ENCODE results near the gene EFCAB5. TPM values are rescaled to one million over a fixed set of nuclear protein-coding genes. Genes with fewer than 3 reads are reported as not detected.

Gene EFCAB5
- polyA plus RNA-seq, 1 donor (not counting 4 experiments of a cell fraction or from before 2014, with no cell fraction given): 0.17 TPM

GRCh38 chr17:30132615-30133014 is 191.2 kb downstream of the EFCAB5 start:
- DNase-seq (ENCODE audit: low read depth, low spot score): no peak
- peaks cover 2 to 18% of the 10 kb centered on the region in 2 experiments for H3K36me3 ChIP-seq (ENCODE audit: control insufficient read depth in 2 of 2, extremely low read depth in 1 of 2, insufficient read depth in 2 of 2, low read length in 2 of 2)
- H3K27ac ChIP-seq (ENCODE audit: control insufficient read depth, insufficient read depth, low read length): no peak overlapping the region
- no peak overlapping the region for H3K9ac ChIP-seq (ENCODE audit: control insufficient read depth, extremely low read depth, insufficient read depth, low read length)
- TF ChIP-seq EZH2 (IDR thresholded peaks at IDR 0.05; ENCODE audit: low read length) (no peak), CTCF (optimal IDR thresholded peaks at IDR 0.05 in 1 of 3, IDR thresholded peaks at IDR 0.05 in 1 of 3, conservative IDR thresholded peaks at IDR 0.05 in 1 of 3; ENCODE audit: extremely low read depth in 1 of 3, insufficient read depth in 2 of 3, low read length in 3 of 3) (no peak)
- no peak overlapping the region for H3K4me3 ChIP-seq (ENCODE audit: control insufficient read depth in 2 of 3, extremely low read depth in 1 of 3, insufficient read depth in 2 of 3, low read depth in 1 of 3, low read length in 3 of 3)
- FAIRE-seq: no peak
- no peaks in the 10 kb centered on the region for H3K4me1 ChIP-seq (ENCODE audit: control insufficient read depth, extremely low read depth, insufficient read depth, low read length)
- H4K20me1 ChIP-seq (ENCODE audit: control insufficient read depth, extremely low read depth, insufficient read depth, low read length): no peaks in the 10 kb centered on the region
- no peaks in the 10 kb centered on the region for H3K9me3 ChIP-seq (ENCODE audit: control insufficient read depth, low read depth, low read length)
- H3K9me1 ChIP-seq (ENCODE audit: control insufficient read depth, extremely low read depth, insufficient read depth, low read length): no peaks in the 10 kb centered on the region
- no peak overlapping the region for H2AFZ ChIP-seq (ENCODE audit: control insufficient read depth, low read length)
- no peaks in the 10 kb centered on the region for H3K27me3 ChIP-seq (ENCODE audit: control insufficient read depth, extremely low read depth, insufficient read depth, low read length)
- peaks cover 50% of the 10 kb centered on the region for H3K79me2 ChIP-seq (ENCODE audit: control insufficient read depth, insufficient read depth, low read length)
- H3K4me2 ChIP-seq (ENCODE audit: control insufficient read depth, extremely low read depth, insufficient read depth, low read depth, low read length): no peak overlapping the region
- dilution Hi-C loops (cut with MboI; ENCODE audit: extremely low pct_ligation_motif_present, low sequenced_read_pairs): no loop called here

- dilution Hi-C loops (cut with MboI; ENCODE audit: extremely low pct_ligation_motif_present, low sequenced_read_pairs): no loop called here
- Histone ChIP-seq H3K9me3 (ENCODE audit: control insufficient read depth, low read depth, low read length) (no peaks in the 10 kb centered on the region), H3K27me3 (ENCODE audit: control insufficient read depth, extremely low read depth, insufficient read depth, low read length) (no peaks in the 10 kb centered on the region), H3K9me1 (ENCODE audit: control insufficient read depth, extremely low read depth, insufficient read depth, low read length) (no peaks in the 10 kb centered on the region), H4K20me1 (ENCODE audit: control insufficient read depth, extremely low read depth, insufficient read depth, low read length) (no peaks in the 10 kb centered on the region), H3K79me2 (ENCODE audit: control insufficient read depth, insufficient read depth, low read length) (peaks cover 56% of the 10 kb centered on the region), H3K4me1 (ENCODE audit: control insufficient read depth, extremely low read depth, insufficient read depth, low read length) (no peaks in the 10 kb centered on the region), H2AFZ (ENCODE audit: control insufficient read depth, low read length) (no peak overlapping the region), H3K27ac (ENCODE audit: control insufficient read depth, insufficient read depth, low read length) (no peak overlapping the region), H3K9ac (ENCODE audit: control insufficient read depth, extremely low read depth, insufficient read depth, low read length) (no peak overlapping the region), H3K4me2 (ENCODE audit: control insufficient read depth, extremely low read depth, insufficient read depth, low read depth, low read length) (no peak overlapping the region), H3K4me3 (ENCODE audit: control insufficient read depth in 2 of 3, extremely low read depth in 1 of 3, insufficient read depth in 2 of 3, low read depth in 1 of 3, low read length in 3 of 3) (no peak overlapping the region), H3K36me3 (ENCODE audit: control insufficient read depth in 2 of 2, extremely low read depth in 1 of 2, insufficient read depth in 2 of 2, low read length in 2 of 2) (peaks cover 2 to 18% of the 10 kb centered on the region in 2 experiments)
- TF ChIP-seq CTCF (optimal IDR thresholded peaks at IDR 0.05 in 1 of 3, IDR thresholded peaks at IDR 0.05 in 1 of 3, conservative IDR thresholded peaks at IDR 0.05 in 1 of 3; ENCODE audit: extremely low read depth in 1 of 3, insufficient read depth in 2 of 3, low read length in 3 of 3) (no peak), EZH2 (IDR thresholded peaks at IDR 0.05; ENCODE audit: low read length) (no peak)
- DNase-seq (ENCODE audit: low read depth, low spot score) (no peak), FAIRE-seq (no peak)
Measured at GRCh38 chr17:30133197-30133596, 191.8 kb downstream of the EFCAB5 start.

All from keratinocyte (primary cell).